GM23338 (cell line): ENCODE measurements around the gene CARNS1.

Source experiments
- ETS1 ChIP-seq: IDR thresholded peaks from 2 replicates; pipeline ENCODE4 v1.6.1; 2016; ENCODE audit warnings: antibody characterized with exemption
- POLR2AphosphoS5 ChIP-seq: IDR thresholded peaks from 2 replicates; pipeline ENCODE4 v1.6.1; 2016; ENCODE audit warnings: antibody characterized with exemption, low read depth
- TF ChIP-seq, protein P1 (sequence below), 2 experiments: fragments of 200-600 bp in 1 of 2; sonication (generic) in 1 of 2; conservative IDR thresholded peaks; 2 replicates each; pipeline versions ENCODE4 v1.5.1 to v1.6.1; 2016 to 2017; ENCODE audit warnings: antibody characterized with exemption in 2 of 2, low read depth in 2 of 2, mild to moderate bottlenecking in 2 of 2, moderate library complexity in 1 of 2
- TF ChIP-seq, protein P2 (sequence below): IDR thresholded peaks from one replicate; pipeline ENCODE4 v1.6.1; 2018; ENCODE audit warnings: antibody characterized with exemption; ENCODE audit not compliant: unreplicated experiment

DNA sequence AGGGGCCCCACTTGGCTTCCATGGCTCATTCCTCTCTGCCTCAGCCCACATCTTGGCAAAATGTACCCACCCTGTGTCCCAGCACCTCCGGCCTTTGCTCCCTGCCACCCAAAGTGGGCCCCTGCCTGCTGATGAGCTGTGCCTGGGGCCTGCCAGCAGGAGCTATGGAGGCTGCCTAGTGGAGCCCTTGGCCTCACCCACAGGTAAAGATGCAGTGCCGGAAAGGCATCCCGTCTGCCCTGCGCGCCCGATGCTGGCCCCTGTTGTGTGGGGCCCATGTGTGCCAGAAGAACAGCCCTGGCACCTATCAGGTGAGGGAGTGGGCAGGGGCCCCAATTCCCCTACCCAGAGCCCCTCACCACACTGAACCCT lies 10.3 kb upstream of the CARNS1 start:
- TF ChIP-seq, protein P1, sequence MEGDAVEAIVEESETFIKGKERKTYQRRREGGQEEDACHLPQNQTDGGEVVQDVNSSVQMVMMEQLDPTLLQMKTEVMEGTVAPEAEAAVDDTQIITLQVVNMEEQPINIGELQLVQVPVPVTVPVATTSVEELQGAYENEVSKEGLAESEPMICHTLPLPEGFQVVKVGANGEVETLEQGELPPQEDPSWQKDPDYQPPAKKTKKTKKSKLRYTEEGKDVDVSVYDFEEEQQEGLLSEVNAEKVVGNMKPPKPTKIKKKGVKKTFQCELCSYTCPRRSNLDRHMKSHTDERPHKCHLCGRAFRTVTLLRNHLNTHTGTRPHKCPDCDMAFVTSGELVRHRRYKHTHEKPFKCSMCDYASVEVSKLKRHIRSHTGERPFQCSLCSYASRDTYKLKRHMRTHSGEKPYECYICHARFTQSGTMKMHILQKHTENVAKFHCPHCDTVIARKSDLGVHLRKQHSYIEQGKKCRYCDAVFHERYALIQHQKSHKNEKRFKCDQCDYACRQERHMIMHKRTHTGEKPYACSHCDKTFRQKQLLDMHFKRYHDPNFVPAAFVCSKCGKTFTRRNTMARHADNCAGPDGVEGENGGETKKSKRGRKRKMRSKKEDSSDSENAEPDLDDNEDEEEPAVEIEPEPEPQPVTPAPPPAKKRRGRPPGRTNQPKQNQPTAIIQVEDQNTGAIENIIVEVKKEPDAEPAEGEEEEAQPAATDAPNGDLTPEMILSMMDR (conservative IDR thresholded peaks at IDR 0.05; ENCODE audit: low read depth in 2 of 2), result no peak
- TF ChIP-seq POLR2AphosphoS5, result no peak
- TF ChIP-seq ETS1, result no peak
- TF ChIP-seq, protein P2, sequence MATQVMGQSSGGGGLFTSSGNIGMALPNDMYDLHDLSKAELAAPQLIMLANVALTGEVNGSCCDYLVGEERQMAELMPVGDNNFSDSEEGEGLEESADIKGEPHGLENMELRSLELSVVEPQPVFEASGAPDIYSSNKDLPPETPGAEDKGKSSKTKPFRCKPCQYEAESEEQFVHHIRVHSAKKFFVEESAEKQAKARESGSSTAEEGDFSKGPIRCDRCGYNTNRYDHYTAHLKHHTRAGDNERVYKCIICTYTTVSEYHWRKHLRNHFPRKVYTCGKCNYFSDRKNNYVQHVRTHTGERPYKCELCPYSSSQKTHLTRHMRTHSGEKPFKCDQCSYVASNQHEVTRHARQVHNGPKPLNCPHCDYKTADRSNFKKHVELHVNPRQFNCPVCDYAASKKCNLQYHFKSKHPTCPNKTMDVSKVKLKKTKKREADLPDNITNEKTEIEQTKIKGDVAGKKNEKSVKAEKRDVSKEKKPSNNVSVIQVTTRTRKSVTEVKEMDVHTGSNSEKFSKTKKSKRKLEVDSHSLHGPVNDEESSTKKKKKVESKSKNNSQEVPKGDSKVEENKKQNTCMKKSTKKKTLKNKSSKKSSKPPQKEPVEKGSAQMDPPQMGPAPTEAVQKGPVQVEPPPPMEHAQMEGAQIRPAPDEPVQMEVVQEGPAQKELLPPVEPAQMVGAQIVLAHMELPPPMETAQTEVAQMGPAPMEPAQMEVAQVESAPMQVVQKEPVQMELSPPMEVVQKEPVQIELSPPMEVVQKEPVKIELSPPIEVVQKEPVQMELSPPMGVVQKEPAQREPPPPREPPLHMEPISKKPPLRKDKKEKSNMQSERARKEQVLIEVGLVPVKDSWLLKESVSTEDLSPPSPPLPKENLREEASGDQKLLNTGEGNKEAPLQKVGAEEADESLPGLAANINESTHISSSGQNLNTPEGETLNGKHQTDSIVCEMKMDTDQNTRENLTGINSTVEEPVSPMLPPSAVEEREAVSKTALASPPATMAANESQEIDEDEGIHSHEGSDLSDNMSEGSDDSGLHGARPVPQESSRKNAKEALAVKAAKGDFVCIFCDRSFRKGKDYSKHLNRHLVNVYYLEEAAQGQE, result no peak
